GDM1 (cell line): ENCODE results near the gene AGBL4.

Experiments used
- DNase-seq: peaks from one replicate; lab custom pipeline; 2025; lab: John Stamatoyannopoulos, UW

Gene AGBL4

GRCh38 chr1:48887796-48888195 lies 1136.0 kb downstream of the AGBL4 start:
- no peak for DNase-seq

- no peak for DNase-seq
Observed at GRCh38 chr1:48882020-48882419, 1141.7 kb downstream of the AGBL4 start.

GRCh38 chr1:48878191-48878940 lies 1145.4 kb downstream of the AGBL4 start:
- no peak for DNase-seq

GRCh38 chr1:48876330-48876785 lies 1147.4 kb downstream of the AGBL4 start:
- DNase-seq = no peak

- DNase-seq = no peak
Observed at GRCh38 chr1:48875552-48876329, 1148.0 kb downstream of the AGBL4 start.

- DNase-seq = no peak
Observed at GRCh38 chr1:48873944-48874343, 1149.8 kb downstream of the AGBL4 start.

- no peak for DNase-seq
Observed at GRCh38 chr1:48870596-48870995, 1153.2 kb downstream of the AGBL4 start.

GRCh38 chr1:48869116-48869893 lies 1154.4 kb downstream of the AGBL4 start:
- no peak for DNase-seq

- DNase-seq = no peak
Observed at GRCh38 chr1:48864913-48865312, 1158.8 kb downstream of the AGBL4 start.

GRCh38 chr1:48859456-48859855 lies 1164.3 kb downstream of the AGBL4 start:
- no peak for DNase-seq

- no peak for DNase-seq
Observed at GRCh38 chr1:48858200-48858920, 1165.4 kb downstream of the AGBL4 start.

GRCh38 chr1:48853006-48853405 lies 1170.7 kb downstream of the AGBL4 start:
- DNase-seq = no peak

- no peak for DNase-seq
Observed at GRCh38 chr1:48851638-48852037, 1172.1 kb downstream of the AGBL4 start.

- no peak for DNase-seq
Observed at GRCh38 chr1:48848035-48848434, 1175.7 kb downstream of the AGBL4 start.

- DNase-seq = no peak
Observed at GRCh38 chr1:48846441-48846840, 1177.3 kb downstream of the AGBL4 start.

GRCh38 chr1:48844187-48844586 lies 1179.6 kb downstream of the AGBL4 start:
- no peak for DNase-seq

- DNase-seq = no peak
Observed at GRCh38 chr1:48841966-48842365, 1181.8 kb downstream of the AGBL4 start.

GRCh38 chr1:48841461-48841860 lies 1182.3 kb downstream of the AGBL4 start:
- DNase-seq = no peak

GRCh38 chr1:48831120-48831978 lies 1192.4 kb downstream of the AGBL4 start:
- no peak for DNase-seq

- DNase-seq = no peak
Observed at GRCh38 chr1:48830715-48831114, 1193.0 kb downstream of the AGBL4 start.

- no peak for DNase-seq
Observed at GRCh38 chr1:48829446-48829845, 1194.3 kb downstream of the AGBL4 start.
